K562 (cell line): ENCODE data around the gene PPP1R14D. TPM values are rescaled to one million over a fixed set of nuclear protein-coding genes. Genes with fewer than 3 reads are reported as not detected.

Source experiments
- DEAF1 ChIP-seq: fragments of 450-650 bp; formaldehyde crosslinking; IDR thresholded peaks from 2 replicates; pipeline ENCODE4 v1.4.0; 2020; ENCODE audit warnings: mild to moderate bottlenecking, moderate library complexity
- E2F6 ChIP-seq, 2 experiments: IDR thresholded peaks; 2 replicates each; pipeline ENCODE4 v1.6.1; 2011; ENCODE audit warnings: borderline replicate concordance in 1 of 2, control low read depth in 1 of 2, low read depth in 1 of 2, low read length in 1 of 2, mild to moderate bottlenecking in 1 of 2, mixed read lengths in 1 of 2, moderate library complexity in 1 of 2; ENCODE audit not compliant: insufficient read depth in 1 of 2, insufficient read length in 1 of 2, poor library complexity in 1 of 2, severe bottlenecking in 1 of 2; ENCODE audit errors: extremely low read depth in 1 of 2
- ETV5 ChIP-seq: sonication (generic); formaldehyde crosslinking; IDR thresholded peaks from 2 replicates; pipeline ENCODE4 v1.4.0; 2020; ENCODE audit warnings: low read depth, mild to moderate bottlenecking, missing genetic modification reagents
- FIP1L1 ChIP-seq: fragments of 200-400 bp; formaldehyde crosslinking; IDR thresholded peaks from 2 replicates; pipeline ENCODE4 v1.6.1; 2018; ENCODE audit warnings: mild to moderate bottlenecking, low read depth, low read length; ENCODE audit not compliant: poor library complexity, severe bottlenecking
- FOXK2 ChIP-seq, 2 experiments: fragments of 450-650 bp; IDR thresholded peaks in 1 of 2; conservative IDR thresholded peaks in 1 of 2; 2 replicates each; pipeline ENCODE4 v1.6.1; 2016; ENCODE audit warnings: low read depth in 2 of 2, mild to moderate bottlenecking in 1 of 2
- KAT8 ChIP-seq: fragments of 450-650 bp; IDR thresholded peaks from 2 replicates; pipeline ENCODE4 v1.6.1; 2016; ENCODE audit warnings: low read depth, mild to moderate bottlenecking
- KDM4B ChIP-seq, 2 experiments: fragments of 450-650 bp in 1 of 2; sonication (generic) in 1 of 2; IDR thresholded peaks; 2 replicates each; pipeline ENCODE4 v1.6.1; 2016 to 2017; ENCODE audit warnings: borderline replicate concordance in 2 of 2, antibody characterized with exemption in 1 of 2, low read depth in 1 of 2, mild to moderate bottlenecking in 1 of 2
- LEF1 ChIP-seq: fragments of 450-650 bp; IDR thresholded peaks from 2 replicates; pipeline ENCODE4 v1.6.1; 2016; ENCODE audit warnings: mild to moderate bottlenecking
- MAZ ChIP-seq, 2 experiments: fragments of 450-650 bp in 1 of 2; sonication (generic) in 1 of 2; formaldehyde crosslinking; IDR thresholded peaks in 1 of 2; conservative IDR thresholded peaks in 1 of 2; 2 replicates each; pipeline versions ENCODE4 v1.4.0 to v1.5.0; 2020; ENCODE audit warnings: mild to moderate bottlenecking in 1 of 2, missing genetic modification reagents in 1 of 2
- MXD1 ChIP-seq: fragments of 250-450 bp; sonication (Bioruptor Pico); IDR thresholded peaks from 2 replicates; pipeline ENCODE4 v1.8.0; 2021; ENCODE audit warnings: borderline replicate concordance, mild to moderate bottlenecking, moderate library complexity; ENCODE audit not compliant: poor library complexity, severe bottlenecking
- NBN ChIP-seq: fragments of 450-650 bp; IDR thresholded peaks from 2 replicates; pipeline ENCODE4 v1.6.1; 2016; ENCODE audit warnings: low read depth, mild to moderate bottlenecking
- PCBP1 ChIP-seq: fragments of 200-400 bp; formaldehyde crosslinking; IDR thresholded peaks from 2 replicates; pipeline ENCODE4 v1.6.1; 2018; ENCODE audit warnings: mild to moderate bottlenecking, low read depth, low read length; ENCODE audit not compliant: poor library complexity, severe bottlenecking
- PKNOX1 ChIP-seq: fragments of 450-650 bp; IDR thresholded peaks from 2 replicates; pipeline ENCODE4 v1.6.1; 2016
- PYGO2 ChIP-seq: fragments of 450-650 bp; IDR thresholded peaks from 2 replicates; pipeline ENCODE4 v1.6.1; 2016; ENCODE audit warnings: mild to moderate bottlenecking, missing genetic modification characterization, moderate library complexity, missing compliant biosample characterization
- SMAD3 ChIP-seq: fragments of 450-650 bp; formaldehyde crosslinking; conservative IDR thresholded peaks from 2 replicates; pipeline ENCODE4 v1.4.0; 2020; ENCODE audit warnings: mild to moderate bottlenecking
- TFE3 ChIP-seq: fragments of 450-650 bp; formaldehyde crosslinking; IDR thresholded peaks from 2 replicates; pipeline ENCODE4 v1.4.0; 2020; ENCODE audit warnings: mild to moderate bottlenecking, mixed read lengths
- TGIF2 ChIP-seq: sonication (generic); formaldehyde crosslinking; IDR thresholded peaks from 2 replicates; pipeline ENCODE4 v1.8.1; 2022; ENCODE audit warnings: mild to moderate bottlenecking, missing genetic modification reagents, moderate library complexity
- ZKSCAN3 ChIP-seq: fragments of 250-450 bp; sonication (Bioruptor Pico); IDR thresholded peaks from 2 replicates; pipeline ENCODE4 v1.4.0; 2020
- ZNF79 ChIP-seq: fragments of 250-450 bp; sonication (Bioruptor Pico); IDR thresholded peaks from 2 replicates; pipeline ENCODE4 v1.4.0; 2020; ENCODE audit warnings: low read depth, mild to moderate bottlenecking, moderate library complexity
- polyA plus RNA-seq, 8 experiments: library from polyadenylated mRNA; depleted of rRNA in 4 of 8; stranded (reverse) in 5 of 8; unstranded in 3 of 8; fragments of >200 nt; fragmentation: Nextera tagmentation in 2 of 8; fragmentation: Illumina TruSeq in 1 of 8; extraction: Ambion mirVana in 2 of 8; extraction: Trizol in 1 of 8; gene quantifications; 2 replicates each; pipeline versions ENCODE4 v1.2.1 to v1.2.3, GENCODE V29; 2011 to 2014; ENCODE audit warnings: inconsistent platforms in 1 of 8, missing spikeins in 1 of 8
- total RNA-seq, 7 experiments: library from RNA; depleted of rRNA in 6 of 7; stranded (reverse); fragments of >200 nt in 6 of 7; fragmentation: Illumina TruSeq in 2 of 7; extraction: Trizol in 2 of 7; gene quantifications; 2 replicates each; pipeline versions ENCODE4 v1.2.1 to v1.2.3, GENCODE V29; 2011 to 2021; ENCODE audit warnings: low replicate concordance in 1 of 7

Gene PPP1R14D
- total and polyA plus RNA-seq, 9 of the 15 experiments (the other 6 are each of a cell fraction or from before 2014, with no cell fraction given): 0.11 to 0.18 TPM; not detected in 7

- TF ChIP-seq TFE3 (CRISPR knock-in tag) (no peak), E2F6 (IDR thresholded peaks at IDR 0.05; ENCODE audit: borderline replicate concordance in 1 of 2, extremely low read depth in 1 of 2, insufficient read depth in 1 of 2, insufficient read length in 1 of 2, low read depth in 1 of 2, low read length in 1 of 2, poor library complexity in 1 of 2, severe bottlenecking in 1 of 2) (no peak), NBN (no peak), PKNOX1 (peak; percentile 22; the same call in 1 of the 2 replicates), PCBP1 (no peak), KAT8 (no peak), MXD1 (no peak), FOXK2 (conservative IDR thresholded peaks at IDR 0.05 in 1 of 2, IDR thresholded peaks at IDR 0.05 in 1 of 2; ENCODE audit: low read depth in 2 of 2) (no peak), FIP1L1 (no peak), ETV5 (CRISPR knock-in tag) (no peak), TGIF2 (CRISPR knock-in tag) (no peak), SMAD3 (CRISPR knock-in tag) (no peak), MAZ (CRISPR knock-in tag; conservative IDR thresholded peaks at IDR 0.05 in 1 of 2, IDR thresholded peaks at IDR 0.05 in 1 of 2) (no peak), DEAF1 (CRISPR knock-in tag) (no peak), LEF1 (peak; percentile 54; the same call in 1 of the 2 replicates), ZKSCAN3 (no peak), KDM4B (IDR thresholded peaks at IDR 0.05; ENCODE audit: borderline replicate concordance in 2 of 2, low read depth in 1 of 2) (no peak), ZNF79 (CRISPR knock-in tag) (no peak), PYGO2 (tag) (no peak)
These were observed 2.4 kb upstream of the PPP1R14D start (continued) for GRCh38 chr15:40830884-40831283.
